Measurements from ENCODE around the gene HNRNPUL2. TPM values are rescaled to one million over a fixed set of nuclear protein-coding genes. Genes with fewer than 3 reads are reported as not detected.

The HNRNPUL2 gene
- total and polyA plus RNA-seq, 9 of the 15 experiments (the other 6 are each of a cell fraction or from before 2014, with no cell fraction given) = 0.89 to 44.3 (median 15.2) TPM

- peak; percentile 52 for TF ChIP-seq SIRT6 (IDR thresholded peaks at IDR 0.05; ENCODE audit: low read depth, low read length)
- TF ChIP-seq TRIM25 (IDR thresholded peaks at IDR 0.05; ENCODE audit: borderline replicate concordance) = no peak
- TF ChIP-seq HOXB6 (CRISPR knock-in tag; IDR thresholded peaks at IDR 0.05; ENCODE audit: borderline replicate concordance) = no peak
- no peak for TF ChIP-seq FOXP4 (CRISPR knock-in tag; IDR thresholded peaks at IDR 0.05; ENCODE audit: borderline replicate concordance)
- 0 out of 2 replicates have a peak, but pooled peaks have one; percentile 48 for TF ChIP-seq PHB (CRISPR knock-in tag; IDR thresholded peaks at IDR 0.05)
- TF ChIP-seq ZNF280B (CRISPR knock-in tag; IDR thresholded peaks at IDR 0.05) = no peak
- TF ChIP-seq CBX1 (IDR thresholded peaks at IDR 0.05; ENCODE audit: low read depth) = 0 out of 2 replicates have a peak, but pooled peaks have one; percentile 36
- no peak for TF ChIP-seq TCF7L2 (IDR thresholded peaks at IDR 0.05; ENCODE audit: low read depth, low read length)
- no peak; a peak in 1 of 4 replicates for TF ChIP-seq MAZ (CRISPR knock-in tag; conservative IDR thresholded peaks at IDR 0.05 in 1 of 2, IDR thresholded peaks at IDR 0.05 in 1 of 2)
- TF ChIP-seq ZNF324 (CRISPR knock-in tag; IDR thresholded peaks at IDR 0.05) = no peak
- TF ChIP-seq SMAD4 (CRISPR knock-in tag; conservative IDR thresholded peaks at IDR 0.05) = no peak
- peak; percentile 13; the same call in 1 of the 2 replicates for TF ChIP-seq MXI1 (IDR thresholded peaks at IDR 0.05; ENCODE audit: low read depth, low read length)
- TF ChIP-seq ZNF431 (CRISPR knock-in tag; IDR thresholded peaks at IDR 0.05) = no peak
- TF ChIP-seq E2F5 (CRISPR knock-in tag; IDR thresholded peaks at IDR 0.05) = no peak
- TF ChIP-seq ZNF436 (CRISPR knock-in tag; IDR thresholded peaks at IDR 0.05) = 0 out of 2 replicates have a peak, but pooled peaks have one; percentile 31
- no peak for TF ChIP-seq ZNF124 (CRISPR knock-in tag; IDR thresholded peaks at IDR 0.05)
- TF ChIP-seq STAT5A (IDR thresholded peaks at IDR 0.05; ENCODE audit: borderline replicate concordance, low read length) = no peak
- TF ChIP-seq SUPT5H (IDR thresholded peaks at IDR 0.05) = 0 out of 2 replicates have a peak, but pooled peaks have one; percentile 15
- TF ChIP-seq SRSF9 (IDR thresholded peaks at IDR 0.05; ENCODE audit: borderline replicate concordance, low read depth, low read length) = no peak
- no peak for TF ChIP-seq U2AF1 (optimal IDR thresholded peaks at IDR 0.05; ENCODE audit: low read depth, low read length)
- TF ChIP-seq TSC22D4 (tag; IDR thresholded peaks at IDR 0.05) = no peak
- no peak for TF ChIP-seq NFE2 (IDR thresholded peaks at IDR 0.05; ENCODE audit: low read depth)
- TF ChIP-seq ZNF785 (CRISPR knock-in tag; IDR thresholded peaks at IDR 0.05) = no peak
These were observed 60.9 kb downstream of the HNRNPUL2 start (continued) for GRCh38 chr11:62666259-62666926.
